DMS53 treated with DMSO at 0.1 percent for 48 hours (cell line): Measurements from ENCODE around the gene RAB4B.
"Not testable (repeated sequence)": the region's sequence is repeated elsewhere in the genome, so short reads cannot be mapped to it uniquely, and the experiment has no call there.

Experiments used
- DNase-seq: peaks from one replicate; lab custom pipeline; 2025; ENCODE audit not compliant: unreplicated experiment; lab: John Stamatoyannopoulos, UW

The RAB4B gene

DNA sequence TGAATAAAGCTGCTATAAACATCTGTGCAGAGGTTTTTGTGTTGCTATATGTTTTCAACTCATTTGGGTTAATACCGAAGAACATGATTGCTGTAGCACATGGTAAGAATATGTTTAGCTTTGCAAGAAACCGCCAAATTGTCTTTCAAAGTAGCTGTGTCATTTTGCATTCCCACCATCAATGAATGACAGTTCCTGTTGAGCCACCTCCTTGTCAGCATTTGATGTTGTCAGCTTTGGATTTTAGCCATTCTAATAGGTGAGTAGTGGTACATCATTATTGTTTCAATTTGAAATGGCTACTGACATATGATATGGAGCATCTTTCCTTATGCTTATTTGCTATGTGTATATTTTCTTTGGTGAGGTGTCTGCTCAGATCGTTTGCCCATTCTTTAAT lies 64.0 kb downstream of the RAB4B start:
- DNase-seq: not testable (repeated sequence)

DNA sequence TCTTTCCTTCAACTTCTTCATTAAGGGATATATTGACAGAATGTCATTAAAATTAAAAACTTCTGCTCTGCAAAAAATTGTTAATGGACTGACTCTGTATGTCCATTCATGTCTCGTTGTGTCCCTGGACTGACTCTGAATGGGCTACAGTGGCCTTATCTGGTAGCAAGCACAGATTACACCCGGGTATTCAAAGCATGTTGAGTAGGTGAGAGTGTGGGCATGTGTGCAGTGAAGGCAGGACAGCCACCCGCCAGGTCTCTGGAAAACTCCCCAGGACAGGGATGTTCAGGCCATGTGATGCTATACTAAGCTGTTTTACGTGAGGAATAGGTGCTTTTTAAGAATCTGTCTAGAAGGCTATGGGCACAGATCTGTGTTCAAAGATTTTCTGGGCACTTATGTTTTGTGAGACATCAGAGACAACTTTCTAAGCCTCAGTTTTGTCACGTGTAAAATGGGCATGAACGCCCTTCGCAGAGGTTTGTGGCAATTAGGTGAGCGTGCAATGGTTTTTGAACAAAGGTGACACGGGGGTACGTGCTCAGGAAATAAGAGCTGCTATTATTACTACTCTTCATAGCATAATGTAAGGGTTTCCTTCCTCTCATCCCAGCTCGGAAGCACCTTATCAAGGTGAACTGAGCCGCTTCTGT lies 65.1 kb downstream of the RAB4B start:
- DNase-seq: not testable (repeated sequence)

DNA sequence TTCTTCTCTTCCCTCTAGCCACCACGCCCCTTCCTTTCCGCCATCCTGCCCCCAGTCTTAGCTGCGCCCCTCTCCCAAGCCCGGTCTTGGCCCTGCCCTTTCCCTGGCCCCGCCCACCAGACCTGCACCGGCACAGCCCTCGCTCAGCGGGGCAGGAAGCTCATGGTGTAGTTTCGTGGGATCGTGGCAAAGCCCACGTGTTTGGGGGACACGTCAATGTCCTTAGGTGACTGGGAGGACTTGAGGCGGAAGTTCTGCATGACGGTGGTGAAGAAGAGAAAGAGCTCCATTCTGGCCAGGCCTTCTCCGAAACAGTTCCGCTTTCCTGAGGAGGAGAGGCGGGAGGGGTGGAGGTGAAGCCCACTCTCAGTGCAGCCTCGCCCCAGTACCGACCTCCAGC lies 65.6 kb downstream of the RAB4B start:
- DNase-seq: not testable (repeated sequence)
